ENCODE measurements around the gene FRS2.
A peak's percentile ranks its signal among the peaks of the same experiment; 100 is the strongest.
"Not testable (repeated sequence)": the region's sequence is repeated elsewhere in the genome, so short reads cannot be mapped to it uniquely, and the experiment has no call there.

The FRS2 gene

DNA sequence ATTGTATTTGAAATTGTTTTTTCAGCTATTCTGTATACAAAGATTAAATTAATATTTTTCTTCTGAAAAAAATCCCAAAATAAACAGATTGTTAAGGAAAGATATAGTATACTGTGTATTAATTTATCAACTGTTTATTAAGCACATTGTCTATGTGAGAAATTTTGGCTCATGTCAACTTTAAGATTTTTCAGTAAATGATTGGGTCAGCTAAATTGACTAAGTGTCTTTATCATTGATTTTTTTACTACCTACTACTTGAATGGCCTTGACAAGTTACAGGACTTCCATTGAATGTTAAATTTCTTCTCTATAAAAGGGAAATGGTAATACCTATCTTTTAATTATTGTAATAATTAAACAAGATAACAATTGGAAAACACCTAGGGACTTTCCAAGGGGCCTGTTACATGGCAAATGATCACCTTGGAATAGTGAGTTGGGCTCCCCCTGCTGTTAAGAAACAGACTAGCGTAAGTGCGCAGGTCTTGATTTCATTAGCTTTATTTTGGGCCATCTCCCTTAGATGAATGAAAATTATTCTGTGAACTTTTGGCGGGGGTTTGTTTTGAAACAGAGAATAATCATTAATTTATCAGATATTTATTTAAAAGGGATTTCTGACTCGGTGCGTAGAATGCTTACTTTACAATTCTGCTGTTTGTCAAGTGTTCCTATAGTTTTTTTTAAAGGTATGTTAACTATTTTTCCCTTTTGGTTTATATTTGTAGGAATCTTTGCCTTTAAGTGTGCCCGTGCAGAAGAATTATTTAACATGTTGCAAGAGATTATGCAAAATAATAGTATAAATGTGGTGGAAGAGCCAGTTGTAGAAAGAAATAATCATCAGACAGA is 100.6 kb downstream of the FRS2 start:
- peak; percentile 32 for DNase-seq (ENCODE audit: insufficient read length, low spot score)
- FAIRE-seq, result no peak

GRCh38 chr12:69575346-69575745 is 105.2 kb downstream of the FRS2 start:
- FAIRE-seq (no peak), DNase-seq (ENCODE audit: insufficient read length, low spot score) (no peak)

DNA sequence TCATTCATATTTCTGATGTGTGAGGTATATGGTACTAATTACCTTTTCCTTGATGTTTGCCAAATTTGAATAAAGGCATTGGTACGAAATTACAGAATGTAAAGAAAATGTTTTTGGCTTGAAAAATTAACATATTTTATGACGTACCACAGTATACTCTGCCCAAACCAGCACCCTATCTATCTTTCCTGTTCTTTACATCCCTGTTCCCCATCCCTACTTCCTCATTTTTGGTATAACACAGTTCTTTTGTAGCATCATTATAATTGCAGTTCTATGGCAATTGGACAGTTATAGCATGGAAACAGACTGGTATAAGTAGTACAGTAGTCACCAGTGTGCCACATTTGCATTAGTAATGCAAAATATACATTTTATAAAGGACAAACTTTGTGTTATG is 108.1 kb downstream of the FRS2 start:
- FAIRE-seq, result no peak
- no peak for DNase-seq (ENCODE audit: insufficient read length, low spot score)

DNA sequence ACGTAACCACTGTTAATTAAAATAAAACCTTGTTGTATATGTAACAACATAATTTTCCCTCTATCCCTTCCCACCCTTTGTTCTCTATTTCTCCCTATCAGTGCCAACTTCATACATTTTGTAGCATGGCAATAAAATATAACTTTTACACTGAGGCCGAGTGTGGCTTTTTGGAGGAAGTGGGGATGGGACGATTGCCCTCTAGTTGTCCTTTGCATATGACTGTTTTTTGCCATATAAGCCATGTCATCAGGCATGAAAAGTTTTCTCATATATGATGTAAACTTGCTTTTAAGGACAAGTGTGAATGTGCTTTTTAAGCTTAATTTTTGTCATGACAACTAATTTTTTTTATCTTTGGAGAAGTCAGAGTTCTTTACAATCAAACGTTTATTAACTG is 108.8 kb downstream of the FRS2 start:
- FAIRE-seq (no peak), DNase-seq (ENCODE audit: insufficient read length, low spot score) (no peak)

DNA sequence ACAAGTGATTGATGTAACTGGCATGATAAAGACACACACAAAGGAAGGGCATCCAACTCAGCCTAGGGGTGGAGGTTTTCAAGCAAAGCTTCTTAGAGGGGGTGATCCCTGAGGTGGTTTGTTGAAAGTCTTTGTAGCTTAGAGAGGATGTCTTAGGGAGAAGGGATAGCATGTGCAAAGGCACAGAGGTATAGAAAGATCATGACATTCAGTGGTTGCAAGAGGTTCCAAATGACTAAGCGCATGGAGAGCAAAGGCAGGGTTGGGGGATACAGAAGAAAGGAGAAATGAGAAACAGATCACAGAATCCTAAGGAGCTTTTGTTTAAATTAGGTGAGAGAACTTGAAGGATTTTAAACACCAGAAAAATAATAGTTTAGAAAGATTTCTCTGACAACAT is 109.9 kb downstream of the FRS2 start:
- DNase-seq (ENCODE audit: insufficient read length, low spot score) (no peak), FAIRE-seq (no peak)

GRCh38 chr12:69583203-69583602 is 113.0 kb downstream of the FRS2 start:
- DNase-seq (ENCODE audit: insufficient read length, low spot score) (no peak), FAIRE-seq (no peak)

- peak; percentile 9 for FAIRE-seq
- DNase-seq (ENCODE audit: insufficient read length, low spot score), result peak; percentile 93
Observed at GRCh38 chr12:69585189-69586062, 115.2 kb downstream of the FRS2 start, which contains the start of gene CCT2. Gene CCT2 (plus strand): TSS chr12:69585459. CDS start chr12:69585522, 63 bp downstream.

DNA sequence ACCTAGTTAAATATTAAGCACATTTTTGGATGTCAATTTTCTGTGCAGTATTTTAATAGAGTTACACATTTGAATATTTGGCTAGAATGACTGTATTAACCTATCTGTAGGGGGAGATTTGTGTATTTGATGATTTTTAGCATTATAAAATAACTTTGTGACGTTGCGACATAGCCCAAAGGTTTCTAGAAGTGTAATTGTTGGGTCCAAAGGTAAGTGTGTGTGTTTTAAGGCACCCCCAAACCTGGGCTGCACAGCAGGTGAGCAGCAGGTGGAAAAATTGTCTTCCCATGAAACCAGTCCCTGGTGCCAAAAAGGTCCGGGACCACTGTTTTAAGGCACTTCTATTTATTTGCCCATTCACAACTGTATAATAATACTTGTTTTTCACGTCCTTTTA is 118.3 kb downstream of the FRS2 start:
- FAIRE-seq (no peak), DNase-seq (ENCODE audit: insufficient read length, low spot score) (no peak)

DNA sequence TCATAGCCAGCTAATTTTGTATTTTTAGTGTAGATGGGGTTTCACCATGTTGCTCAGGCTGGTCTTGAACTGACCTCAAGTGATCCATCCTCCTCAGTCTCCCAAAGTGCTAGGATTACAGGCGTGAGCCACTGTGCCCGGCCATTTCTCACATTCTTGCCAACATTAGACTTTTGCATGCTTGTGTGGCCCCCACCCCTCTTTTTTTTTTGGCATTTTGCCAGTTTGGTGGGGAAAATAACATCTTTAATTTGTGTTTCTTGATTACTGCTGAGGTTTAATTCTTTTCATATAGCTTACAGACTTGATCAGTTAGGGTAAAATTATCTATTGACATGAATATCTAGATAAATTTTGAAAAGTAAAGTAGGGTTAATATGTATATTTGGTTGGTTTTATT is 118.9 kb downstream of the FRS2 start:
- FAIRE-seq, result no peak
- DNase-seq (ENCODE audit: insufficient read length, low spot score), result no peak

DNA sequence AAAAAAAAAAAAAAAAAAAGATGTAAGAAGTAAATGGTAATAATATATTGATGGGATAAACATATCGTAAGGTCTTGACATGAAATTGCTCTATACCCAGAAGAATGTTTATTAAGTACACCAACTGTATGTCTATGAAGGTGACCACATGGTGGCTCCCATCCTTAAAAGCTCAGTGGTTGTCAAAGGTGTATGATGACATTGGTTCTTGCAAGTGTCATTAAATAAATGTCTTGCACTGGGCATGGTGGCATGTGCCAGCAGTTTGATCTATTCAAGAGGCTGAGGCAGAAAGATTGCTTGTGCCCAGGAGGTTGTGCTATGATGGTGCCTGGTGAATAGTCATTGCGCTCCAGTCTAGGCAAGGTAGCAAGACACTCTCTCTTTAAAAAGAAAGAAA is 125.5 kb downstream of the FRS2 start:
- DNase-seq (ENCODE audit: insufficient read length, low spot score) (no peak), FAIRE-seq (no peak)

- no peak for DNase-seq (ENCODE audit: insufficient read length, low spot score)
Observed at GRCh38 chr12:69598174-69598753, 128.1 kb downstream of the FRS2 start.

DNA sequence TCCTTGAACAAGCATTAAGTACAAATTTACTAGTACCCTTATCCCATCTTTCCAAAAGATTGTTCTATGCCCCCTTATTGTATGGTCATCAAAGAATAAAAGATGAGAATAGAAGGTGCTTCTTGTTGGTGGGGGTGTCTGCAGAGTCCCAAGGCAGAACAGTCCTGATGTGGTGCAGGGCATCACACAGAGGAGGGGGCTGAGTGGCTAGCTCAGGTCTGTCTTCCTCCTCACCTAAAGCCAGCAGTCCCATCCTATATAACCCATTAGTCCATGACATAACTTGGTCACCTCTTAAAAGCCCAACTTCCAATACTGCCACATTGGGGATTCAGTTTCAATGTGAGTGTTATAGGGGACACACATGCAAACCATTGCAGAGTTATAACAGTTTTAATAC is 130.6 kb downstream of the FRS2 start:
- DNase-seq (ENCODE audit: insufficient read length, low spot score) (no peak), FAIRE-seq (no peak)

More at GRCh38 chr12:69598174-69598753, 128.1 kb downstream of the FRS2 start:
- FAIRE-seq, result no peak

DNA sequence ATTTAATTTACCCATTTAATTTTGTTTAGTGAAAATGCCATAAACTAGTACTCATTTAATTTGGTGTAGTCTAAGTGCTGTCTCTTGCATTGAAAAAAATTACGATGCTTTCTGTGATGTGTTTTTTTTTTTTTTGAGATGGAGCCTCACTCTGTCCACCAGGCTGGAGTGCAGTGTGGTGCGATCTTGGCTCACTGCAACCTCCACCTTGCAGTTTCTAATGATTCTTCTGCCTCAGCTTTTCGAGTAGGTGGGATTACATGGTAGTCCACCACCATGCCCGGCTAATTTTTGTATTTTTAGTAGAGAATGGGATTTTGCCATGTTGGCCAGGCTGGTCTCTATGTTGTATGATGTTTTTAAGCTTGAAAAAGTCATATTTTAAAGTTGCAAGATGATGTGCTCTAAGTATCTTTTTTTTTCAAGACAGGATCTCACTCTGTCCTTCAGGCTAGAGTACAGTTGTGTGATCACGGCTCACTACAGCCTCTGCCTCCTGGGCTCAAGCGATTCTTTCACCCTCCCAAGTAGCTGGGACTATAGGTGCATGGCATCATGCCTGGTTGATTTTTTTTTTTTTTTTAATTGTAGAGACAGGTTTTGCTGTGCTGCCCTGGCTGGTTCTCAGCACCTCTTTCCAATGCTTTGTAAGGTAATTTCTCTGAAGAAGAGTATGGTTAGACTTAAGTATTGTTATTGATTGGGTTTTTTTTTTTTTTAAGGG is 131.9 kb downstream of the FRS2 start:
- DNase-seq (ENCODE audit: insufficient read length, low spot score), result no peak
- no peak for FAIRE-seq

DNA sequence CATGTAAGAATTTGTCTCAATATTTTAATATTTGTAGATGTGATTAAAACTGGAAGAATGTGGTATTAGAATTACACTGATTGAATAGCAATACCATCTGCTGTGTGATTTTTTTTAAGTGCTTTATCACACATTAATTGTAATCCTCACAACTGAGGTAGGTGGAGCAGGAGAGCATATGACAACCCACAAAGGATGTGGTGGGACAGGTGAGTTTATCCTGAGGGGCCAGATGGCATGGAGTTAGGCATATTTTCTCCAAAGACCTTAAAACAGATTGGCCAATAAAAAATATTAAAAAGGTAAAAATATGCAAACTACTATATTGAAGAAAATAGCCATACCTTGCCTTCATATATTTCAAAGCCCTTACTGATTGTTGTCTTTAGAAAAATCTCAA is 132.8 kb downstream of the FRS2 start:
- FAIRE-seq (no peak), DNase-seq (ENCODE audit: insufficient read length, low spot score) (no peak)

DNA sequence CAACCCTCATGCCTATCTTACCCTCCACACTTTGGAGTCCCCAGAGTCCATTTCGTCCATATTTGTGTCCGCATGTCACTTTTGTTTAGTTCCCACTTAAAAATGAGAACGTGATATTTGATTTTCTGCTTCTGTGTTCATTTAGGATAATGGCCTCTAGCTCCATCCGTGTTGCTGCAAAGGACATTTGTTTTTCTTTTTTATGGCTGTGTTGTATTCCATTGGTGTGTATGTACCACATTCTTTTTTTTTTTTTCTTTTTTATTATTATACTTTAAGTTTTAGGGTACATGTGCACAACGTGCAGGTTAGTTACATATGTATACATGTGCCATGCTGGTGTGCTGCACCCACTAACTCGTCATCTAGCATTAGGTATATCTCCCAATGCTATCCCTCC is 133.4 kb downstream of the FRS2 start:
- not testable (repeated sequence) for DNase-seq (ENCODE audit: insufficient read length, low spot score); FAIRE-seq

- not testable (repeated sequence) for DNase-seq (ENCODE audit: insufficient read length, low spot score); FAIRE-seq
Observed at GRCh38 chr12:69604275-69604674, 134.1 kb downstream of the FRS2 start.

- DNase-seq (ENCODE audit: insufficient read length, low spot score), result no peak
- FAIRE-seq, result no peak
Observed at GRCh38 chr12:69608114-69608513, 137.9 kb downstream of the FRS2 start.

- FAIRE-seq, result no peak
- no peak for DNase-seq (ENCODE audit: insufficient read length, low spot score)
Observed at GRCh38 chr12:69610126-69610525, 139.9 kb downstream of the FRS2 start.

- FAIRE-seq (no peak), DNase-seq (ENCODE audit: insufficient read length, low spot score) (no peak)
Observed at GRCh38 chr12:69610729-69611128, 140.5 kb downstream of the FRS2 start, which contains the start of gene LRRC10. Gene LRRC10 (minus strand): TSS chr12:69610907. CDS start chr12:69610838, 69 bp downstream.

DNA sequence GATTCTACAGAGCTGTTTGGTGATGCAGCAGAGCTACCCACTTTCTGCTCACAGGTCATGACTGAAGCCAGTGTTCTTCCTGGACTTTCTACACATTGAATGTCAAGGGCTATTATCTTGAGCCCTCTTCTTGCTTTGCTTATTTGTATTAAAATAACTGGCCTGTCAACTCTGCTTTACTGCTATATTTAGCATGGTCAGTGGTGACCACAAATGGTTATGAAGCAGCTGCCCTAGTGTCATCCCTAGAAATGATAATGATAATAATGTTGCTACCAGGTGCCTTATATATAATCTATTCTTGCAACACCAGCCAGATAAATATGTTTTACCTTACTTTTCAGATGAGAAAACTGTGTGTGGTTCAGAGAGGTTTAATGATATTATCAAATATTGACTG is 143.2 kb downstream of the FRS2 start:
- DNase-seq (ENCODE audit: insufficient read length, low spot score) (no peak), FAIRE-seq (no peak)

Data from HTR-8/SVneo (cell line).